HL-60 (cell line): Measurements from ENCODE around the gene LCTL.

ENCODE experiments used
- DNase-seq, 2 experiments: peaks; one replicate each; pipeline ENCODE4 v3.0.0-alpha.2; 2010 to 2020; ENCODE audit warnings: low read depth in 1 of 2, low spot score in 1 of 2
- H3K27ac ChIP-seq: fragments of 250-450 bp; sonication (Bioruptor Pico); replicated peaks from 2 replicates; pipeline ENCODE4 v1.5.1; 2020; ENCODE audit warnings: mild to moderate bottlenecking, moderate library complexity
- H3K27me3 ChIP-seq: fragments of 250-450 bp; sonication (Bioruptor Pico); 2 replicates; pipeline ENCODE4 v1.5.1; 2021; ENCODE audit warnings: mild to moderate bottlenecking, moderate library complexity; ENCODE audit not compliant: insufficient read depth, poor library complexity, severe bottlenecking
- H3K4me3 ChIP-seq: replicated peaks from 2 replicates; pipeline ENCODE4 v1.5.1; 2011; ENCODE audit warnings: mild to moderate bottlenecking, control low read depth, low read length; ENCODE audit not compliant: insufficient read depth
- CTCF ChIP-seq: IDR thresholded peaks from one replicate; pipeline ENCODE4 v1.5.1; 2011; ENCODE audit warnings: low read length, control low read depth, inconsistent platforms; ENCODE audit not compliant: insufficient read depth
- GABPA ChIP-seq: IDR thresholded peaks from 2 replicates; pipeline ENCODE4 v1.6.1; 2012; ENCODE audit warnings: low read depth
- POLR2AphosphoS5 ChIP-seq: IDR thresholded peaks from 2 replicates; pipeline ENCODE4 v1.6.1; 2012; ENCODE audit warnings: low read depth
- REST ChIP-seq: IDR thresholded peaks from 2 replicates; pipeline ENCODE4 v1.6.1; 2012; ENCODE audit warnings: low read depth; ENCODE audit not compliant: insufficient replicate concordance
- SPI1 ChIP-seq: IDR thresholded peaks from 2 replicates; pipeline ENCODE4 v1.6.1; 2012; ENCODE audit warnings: low read depth, mild to moderate bottlenecking, borderline replicate concordance

The LCTL gene

GRCh38 chr15:66613743-66614142 is 47.9 kb upstream of the LCTL start:
- H3K4me3 ChIP-seq: no peak overlapping the region
- H3K27ac ChIP-seq: peak overlapping the region; percentile 68
- no peaks in the 10 kb centered on the region for H3K27me3 ChIP-seq
- no peak for TF ChIP-seq POLR2AphosphoS5
- no peak for TF ChIP-seq CTCF
- TF ChIP-seq GABPA: peak; percentile 76
- no peak for TF ChIP-seq REST
- no peak for DNase-seq

- Histone ChIP-seq H3K4me3 (no peak overlapping the region), H3K27me3 (no peaks in the 10 kb centered on the region), H3K27ac (no peak overlapping the region)
- no peak for DNase-seq
- TF ChIP-seq REST: no peak
- TF ChIP-seq CTCF: no peak
- TF ChIP-seq POLR2AphosphoS5: no peak
- no peak for TF ChIP-seq GABPA
- TF ChIP-seq SPI1: no peak
These were observed 45.7 kb upstream of the LCTL start for GRCh38 chr15:66611257-66612053.

- TF ChIP-seq POLR2AphosphoS5 (no peak), REST (no peak), GABPA (no peak), CTCF (no peak), SPI1 (no peak)
These were observed 44.1 kb upstream of the LCTL start for GRCh38 chr15:66609876-66610275.

More at GRCh38 chr15:66609876-66610275, 44.1 kb upstream of the LCTL start:
- no peaks in the 10 kb centered on the region for H3K27me3 ChIP-seq
- DNase-seq: no peak
- H3K27ac ChIP-seq: no peak overlapping the region
- H3K4me3 ChIP-seq: no peak overlapping the region
